ENCODE results near the gene FREM3.
"Not testable (repeated sequence)": the region's sequence is repeated elsewhere in the genome, so short reads cannot be mapped to it uniquely, and the experiment has no call there.

Gene FREM3

GRCh38 chr4:143673629-143674028, 26.8 kb downstream of the FREM3 start:
- H3K27ac ChIP-seq (ENCODE audit: low read depth in 2 of 2, low read length in 2 of 2); H3K27me3 ChIP-seq (ENCODE audit: control insufficient read depth in 2 of 2, insufficient read depth in 2 of 2, low read length in 2 of 2): not testable (repeated sequence)

GRCh38 chr4:143668930-143669552, 31.4 kb downstream of the FREM3 start:
- Histone ChIP-seq H3K36me3 (ENCODE audit: control insufficient read depth in 2 of 2, insufficient read depth in 2 of 2, low read length in 2 of 2) (no peaks in the 10 kb centered on the region), H3K9ac (ENCODE audit: low read depth in 1 of 2, low read length in 2 of 2) (no peak overlapping the region), H3K27ac (ENCODE audit: low read depth in 2 of 2, low read length in 2 of 2) (no peak overlapping the region), H3K4me1 (ENCODE audit: control insufficient read depth in 2 of 2, insufficient read depth in 2 of 2, low read length in 2 of 2) (peaks cover 0 to 6% of the 10 kb centered on the region in 2 donors), H3K4me3 (ENCODE audit: low read length in 2 of 2) (no peak overlapping the region), H3K27me3 (ENCODE audit: control insufficient read depth in 2 of 2, insufficient read depth in 2 of 2, low read length in 2 of 2) (no peaks in the 10 kb centered on the region), H3K9me3 (ENCODE audit: control insufficient read depth in 2 of 2, low read length in 2 of 2) (no peaks in the 10 kb centered on the region)

More at GRCh38 chr4:143673629-143674028, 26.8 kb downstream of the FREM3 start:
- H3K9me3 ChIP-seq (ENCODE audit: control insufficient read depth in 2 of 2, low read length in 2 of 2); H3K36me3 ChIP-seq (ENCODE audit: control insufficient read depth in 2 of 2, insufficient read depth in 2 of 2, low read length in 2 of 2); H3K4me1 ChIP-seq (ENCODE audit: control insufficient read depth in 2 of 2, insufficient read depth in 2 of 2, low read length in 2 of 2); H3K9ac ChIP-seq (ENCODE audit: low read depth in 1 of 2, low read length in 2 of 2); H3K4me3 ChIP-seq (ENCODE audit: low read length in 2 of 2): not testable (repeated sequence)

GRCh38 chr4:143667461-143667860, 33.0 kb downstream of the FREM3 start:
- H3K9ac ChIP-seq (ENCODE audit: low read depth in 1 of 2, low read length in 2 of 2), result no peak overlapping the region
- H3K4me1 ChIP-seq (ENCODE audit: control insufficient read depth in 2 of 2, insufficient read depth in 2 of 2, low read length in 2 of 2), result peaks cover 0 to 6% of the 10 kb centered on the region in 2 donors
- no peaks in the 10 kb centered on the region for H3K27me3 ChIP-seq (ENCODE audit: control insufficient read depth in 2 of 2, insufficient read depth in 2 of 2, low read length in 2 of 2)
- H3K4me3 ChIP-seq (ENCODE audit: low read length in 2 of 2), result no peak overlapping the region
- H3K36me3 ChIP-seq (ENCODE audit: control insufficient read depth in 2 of 2, insufficient read depth in 2 of 2, low read length in 2 of 2), result no peaks in the 10 kb centered on the region
- H3K27ac ChIP-seq (ENCODE audit: low read depth in 2 of 2, low read length in 2 of 2), result no peak overlapping the region
- H3K9me3 ChIP-seq (ENCODE audit: control insufficient read depth in 2 of 2, low read length in 2 of 2), result no peaks in the 10 kb centered on the region

- Histone ChIP-seq H3K4me3 (ENCODE audit: low read length in 2 of 2) (no peak overlapping the region), H3K4me1 (ENCODE audit: control insufficient read depth in 2 of 2, insufficient read depth in 2 of 2, low read length in 2 of 2) (no peaks in the 10 kb centered on the region), H3K27ac (ENCODE audit: low read depth in 2 of 2, low read length in 2 of 2) (no peak overlapping the region), H3K9ac (ENCODE audit: low read depth in 1 of 2, low read length in 2 of 2) (no peak overlapping the region), H3K9me3 (ENCODE audit: control insufficient read depth in 2 of 2, low read length in 2 of 2) (no peaks in the 10 kb centered on the region), H3K27me3 (ENCODE audit: control insufficient read depth in 2 of 2, insufficient read depth in 2 of 2, low read length in 2 of 2) (no peaks in the 10 kb centered on the region), H3K36me3 (ENCODE audit: control insufficient read depth in 2 of 2, insufficient read depth in 2 of 2, low read length in 2 of 2) (no peaks in the 10 kb centered on the region)
Measured at GRCh38 chr4:143658336-143658735, 42.1 kb downstream of the FREM3 start.

- H3K4me1 ChIP-seq (ENCODE audit: control insufficient read depth in 2 of 2, insufficient read depth in 2 of 2, low read length in 2 of 2), result no peaks in the 10 kb centered on the region
- H3K9ac ChIP-seq (ENCODE audit: low read depth in 1 of 2, low read length in 2 of 2), result no peak overlapping the region
- H3K27me3 ChIP-seq (ENCODE audit: control insufficient read depth in 2 of 2, insufficient read depth in 2 of 2, low read length in 2 of 2), result no peaks in the 10 kb centered on the region
- H3K36me3 ChIP-seq (ENCODE audit: control insufficient read depth in 2 of 2, insufficient read depth in 2 of 2, low read length in 2 of 2), result no peaks in the 10 kb centered on the region
- no peak overlapping the region for H3K27ac ChIP-seq (ENCODE audit: low read depth in 2 of 2, low read length in 2 of 2)
- no peaks in the 10 kb centered on the region for H3K9me3 ChIP-seq (ENCODE audit: control insufficient read depth in 2 of 2, low read length in 2 of 2)
- H3K4me3 ChIP-seq (ENCODE audit: low read length in 2 of 2), result no peak overlapping the region
Measured at GRCh38 chr4:143654571-143654970, 45.9 kb downstream of the FREM3 start.

GRCh38 chr4:143653031-143653430, 47.4 kb downstream of the FREM3 start:
- Histone ChIP-seq H3K4me1 (ENCODE audit: control insufficient read depth in 2 of 2, insufficient read depth in 2 of 2, low read length in 2 of 2) (no peaks in the 10 kb centered on the region), H3K9me3 (ENCODE audit: control insufficient read depth in 2 of 2, low read length in 2 of 2) (no peaks in the 10 kb centered on the region), H3K4me3 (ENCODE audit: low read length in 2 of 2) (no peak overlapping the region), H3K36me3 (ENCODE audit: control insufficient read depth in 2 of 2, insufficient read depth in 2 of 2, low read length in 2 of 2) (no peaks in the 10 kb centered on the region), H3K27me3 (ENCODE audit: control insufficient read depth in 2 of 2, insufficient read depth in 2 of 2, low read length in 2 of 2) (no peaks in the 10 kb centered on the region), H3K9ac (ENCODE audit: low read depth in 1 of 2, low read length in 2 of 2) (no peak overlapping the region), H3K27ac (ENCODE audit: low read depth in 2 of 2, low read length in 2 of 2) (no peak overlapping the region)

GRCh38 chr4:143643399-143643798, 57.1 kb downstream of the FREM3 start:
- Histone ChIP-seq H3K4me3 (ENCODE audit: low read length in 2 of 2) (no peak overlapping the region), H3K27ac (ENCODE audit: low read depth in 2 of 2, low read length in 2 of 2) (no peak overlapping the region), H3K4me1 (ENCODE audit: control insufficient read depth in 2 of 2, insufficient read depth in 2 of 2, low read length in 2 of 2) (no peaks in the 10 kb centered on the region), H3K9ac (ENCODE audit: low read depth in 1 of 2, low read length in 2 of 2) (no peak overlapping the region), H3K9me3 (ENCODE audit: control insufficient read depth in 2 of 2, low read length in 2 of 2) (no peaks in the 10 kb centered on the region), H3K36me3 (ENCODE audit: control insufficient read depth in 2 of 2, insufficient read depth in 2 of 2, low read length in 2 of 2) (no peaks in the 10 kb centered on the region), H3K27me3 (ENCODE audit: control insufficient read depth in 2 of 2, insufficient read depth in 2 of 2, low read length in 2 of 2) (no peaks in the 10 kb centered on the region)

GRCh38 chr4:143642611-143643010, 57.9 kb downstream of the FREM3 start:
- no peaks in the 10 kb centered on the region for H3K4me1 ChIP-seq (ENCODE audit: control insufficient read depth in 2 of 2, insufficient read depth in 2 of 2, low read length in 2 of 2)
- H3K9me3 ChIP-seq (ENCODE audit: control insufficient read depth in 2 of 2, low read length in 2 of 2), result no peaks in the 10 kb centered on the region
- no peak overlapping the region for H3K4me3 ChIP-seq (ENCODE audit: low read length in 2 of 2)
- H3K27ac ChIP-seq (ENCODE audit: low read depth in 2 of 2, low read length in 2 of 2), result no peak overlapping the region
- no peak overlapping the region for H3K9ac ChIP-seq (ENCODE audit: low read depth in 1 of 2, low read length in 2 of 2)
- no peaks in the 10 kb centered on the region for H3K36me3 ChIP-seq (ENCODE audit: control insufficient read depth in 2 of 2, insufficient read depth in 2 of 2, low read length in 2 of 2)
- H3K27me3 ChIP-seq (ENCODE audit: control insufficient read depth in 2 of 2, insufficient read depth in 2 of 2, low read length in 2 of 2), result no peaks in the 10 kb centered on the region

- Histone ChIP-seq H3K9ac (ENCODE audit: low read depth in 1 of 2, low read length in 2 of 2) (no peak overlapping the region), H3K27ac (ENCODE audit: low read depth in 2 of 2, low read length in 2 of 2) (no peak overlapping the region), H3K4me1 (ENCODE audit: control insufficient read depth in 2 of 2, insufficient read depth in 2 of 2, low read length in 2 of 2) (no peaks in the 10 kb centered on the region), H3K9me3 (ENCODE audit: control insufficient read depth in 2 of 2, low read length in 2 of 2) (no peaks in the 10 kb centered on the region), H3K4me3 (ENCODE audit: low read length in 2 of 2) (no peak overlapping the region), H3K36me3 (ENCODE audit: control insufficient read depth in 2 of 2, insufficient read depth in 2 of 2, low read length in 2 of 2) (no peaks in the 10 kb centered on the region), H3K27me3 (ENCODE audit: control insufficient read depth in 2 of 2, insufficient read depth in 2 of 2, low read length in 2 of 2) (no peaks in the 10 kb centered on the region)
Measured at GRCh38 chr4:143641361-143641760, 59.1 kb downstream of the FREM3 start.

GRCh38 chr4:143634763-143635162, 65.7 kb downstream of the FREM3 start:
- H3K4me3 ChIP-seq (ENCODE audit: low read length in 2 of 2), result no peak overlapping the region
- no peaks in the 10 kb centered on the region for H3K36me3 ChIP-seq (ENCODE audit: control insufficient read depth in 2 of 2, insufficient read depth in 2 of 2, low read length in 2 of 2)
- H3K4me1 ChIP-seq (ENCODE audit: control insufficient read depth in 2 of 2, insufficient read depth in 2 of 2, low read length in 2 of 2), result no peaks in the 10 kb centered on the region
- H3K9ac ChIP-seq (ENCODE audit: low read depth in 1 of 2, low read length in 2 of 2), result no peak overlapping the region
- H3K27me3 ChIP-seq (ENCODE audit: control insufficient read depth in 2 of 2, insufficient read depth in 2 of 2, low read length in 2 of 2), result no peaks in the 10 kb centered on the region
- no peaks in the 10 kb centered on the region for H3K9me3 ChIP-seq (ENCODE audit: control insufficient read depth in 2 of 2, low read length in 2 of 2)
- no peak overlapping the region for H3K27ac ChIP-seq (ENCODE audit: low read depth in 2 of 2, low read length in 2 of 2)

- H3K4me1 ChIP-seq (ENCODE audit: control insufficient read depth in 2 of 2, insufficient read depth in 2 of 2, low read length in 2 of 2), result no peaks in the 10 kb centered on the region
- H3K27me3 ChIP-seq (ENCODE audit: control insufficient read depth in 2 of 2, insufficient read depth in 2 of 2, low read length in 2 of 2), result no peaks in the 10 kb centered on the region
- H3K4me3 ChIP-seq (ENCODE audit: low read length in 2 of 2), result no peak overlapping the region
- no peak overlapping the region for H3K9ac ChIP-seq (ENCODE audit: low read depth in 1 of 2, low read length in 2 of 2)
- H3K9me3 ChIP-seq (ENCODE audit: control insufficient read depth in 2 of 2, low read length in 2 of 2), result no peaks in the 10 kb centered on the region
- H3K36me3 ChIP-seq (ENCODE audit: control insufficient read depth in 2 of 2, insufficient read depth in 2 of 2, low read length in 2 of 2), result no peaks in the 10 kb centered on the region
- no peak overlapping the region for H3K27ac ChIP-seq (ENCODE audit: low read depth in 2 of 2, low read length in 2 of 2)
Measured at GRCh38 chr4:143633833-143634232, 66.6 kb downstream of the FREM3 start.
